Karpas-422 (cell line): ENCODE measurements around the gene DNAJA3. TPM values are rescaled to one million over a fixed set of nuclear protein-coding genes. Genes with fewer than 3 reads are reported as not detected.

Experiments
- DNase-seq: peaks from one replicate; pipeline ENCODE4 v3.0.0-alpha.2; 2015
- H2AFZ ChIP-seq: fragments of 200-600 bp; sonication (generic); 2 replicates; pipeline ENCODE4 v1.6.1; 2014; ENCODE audit warnings: antibody characterized with exemption, low read length, mixed read lengths
- H3K27ac ChIP-seq: fragments of 200-600 bp; sonication (generic); 2 replicates; pipeline ENCODE4 v1.5.1; 2014; ENCODE audit warnings: mild to moderate bottlenecking, low read length, moderate library complexity
- H3K27me3 ChIP-seq: fragments of 200-600 bp; sonication (generic); 2 replicates; pipeline ENCODE4 v1.6.1; 2014; ENCODE audit warnings: low read length, mixed read lengths
- H3K36me3 ChIP-seq: fragments of 200-600 bp; sonication (generic); 2 replicates; pipeline ENCODE4 v1.6.1; 2014; ENCODE audit warnings: low read length, mixed read lengths; ENCODE audit not compliant: insufficient read depth
- H3K4me1 ChIP-seq: fragments of 200-600 bp; sonication (generic); 2 replicates; pipeline ENCODE4 v1.6.1; 2014; ENCODE audit warnings: mild to moderate bottlenecking, low read length, mixed read lengths
- H3K4me2 ChIP-seq: fragments of 200-600 bp; sonication (generic); 2 replicates; pipeline ENCODE4 v1.6.1; 2014; ENCODE audit warnings: low read length, low read depth, mild to moderate bottlenecking; ENCODE audit not compliant: poor library complexity, severe bottlenecking
- H3K4me3 ChIP-seq: fragments of 200-600 bp; sonication (generic); 2 replicates; pipeline ENCODE4 v1.5.1; 2014; ENCODE audit warnings: mild to moderate bottlenecking, antibody characterized with exemption, low read length, mixed read lengths
- H3K79me2 ChIP-seq: fragments of 200-600 bp; sonication (generic); 2 replicates; pipeline ENCODE4 v1.6.1; 2014; ENCODE audit warnings: mild to moderate bottlenecking, low read length, mixed read lengths
- H3K9ac ChIP-seq: fragments of 200-600 bp; sonication (generic); 2 replicates; pipeline ENCODE4 v1.6.0; 2014; ENCODE audit warnings: low read length
- H3K9me2 ChIP-seq: fragments of 200-600 bp; sonication (generic), shearing (Covaris generic); replicated peaks from 2 replicates; pipeline ENCODE4 v1.6.0; 2014; ENCODE audit warnings: mild to moderate bottlenecking, low read length, moderate library complexity; ENCODE audit not compliant: insufficient read depth
- H3K9me3 ChIP-seq: fragments of 300-700, 200-600 bp; sonication (generic); 2 replicates; pipeline ENCODE4 v1.6.1; 2014; ENCODE audit warnings: low read length, mixed read lengths
- H4K20me1 ChIP-seq: fragments of 200-600 bp; sonication (generic); 2 replicates; pipeline ENCODE4 v1.6.1; 2014; ENCODE audit warnings: mild to moderate bottlenecking, antibody characterized with exemption, low read length, low read depth; ENCODE audit not compliant: insufficient read depth
- total RNA-seq: library from RNA; depleted of rRNA; stranded (reverse); fragments of >200 nt; shearing (Covaris generic); gene quantifications from 2 replicates; pipeline ENCODE4 v1.2.3, GENCODE V29; 2014; ENCODE audit warnings: low replicate concordance

The DNAJA3 gene
- total RNA-seq, 1 experiment from 2014 or later = 56.5 TPM

GRCh38 chr16:4450430-4450829 is 24.8 kb downstream of the DNAJA3 start:
- Histone ChIP-seq H3K27ac (no peak overlapping the region), H3K79me2 (no peaks in the 10 kb centered on the region), H3K9me3 (no peaks in the 10 kb centered on the region), H3K27me3 (no peaks in the 10 kb centered on the region), H2AFZ (no peak overlapping the region), H3K9ac (no peak overlapping the region), H3K4me3 (no peak overlapping the region), H3K9me2 (no peaks in the 10 kb centered on the region), H3K4me2 (no peak overlapping the region), H3K36me3 (peaks cover 16% of the 10 kb centered on the region), H4K20me1 (peaks cover 4% of the 10 kb centered on the region; the same call in 1 of the 2 replicates), H3K4me1 (no peaks in the 10 kb centered on the region)
- no peak for DNase-seq

DNA sequence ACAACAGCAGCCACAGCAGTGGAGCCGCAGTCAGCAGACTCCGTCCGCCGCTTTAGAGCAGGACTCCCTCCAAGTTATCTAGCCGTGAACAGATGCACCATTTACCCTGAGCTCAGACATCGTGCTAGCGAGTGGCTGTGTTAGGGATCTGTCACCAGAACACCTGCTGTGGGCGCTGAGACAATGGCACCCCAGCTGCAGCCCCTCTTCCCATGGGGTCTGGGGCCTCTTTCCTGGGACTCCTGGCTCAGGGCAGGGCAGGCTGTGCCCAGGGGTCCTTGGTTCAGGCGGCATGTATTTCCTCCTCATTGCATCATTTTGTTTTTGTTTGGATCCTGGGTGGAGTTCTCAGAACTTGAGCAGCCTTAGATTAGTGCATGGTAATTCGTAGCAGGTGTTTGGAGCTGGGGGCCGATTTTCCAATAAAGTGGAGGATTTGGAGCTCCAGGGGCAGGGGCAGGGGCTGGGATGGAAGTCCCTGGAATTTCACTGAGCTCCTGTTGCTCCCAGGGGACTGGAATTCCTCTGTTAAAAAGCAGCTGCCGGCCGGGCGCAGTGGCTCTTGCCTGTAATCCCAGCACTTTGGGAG is 25.4 kb downstream of the DNAJA3 start:
- H3K79me2 ChIP-seq = no peaks in the 10 kb centered on the region
- H2AFZ ChIP-seq = no peak overlapping the region
- peaks cover 16% of the 10 kb centered on the region for H3K36me3 ChIP-seq
- no peaks in the 10 kb centered on the region for H3K9me3 ChIP-seq
- H3K4me1 ChIP-seq = no peaks in the 10 kb centered on the region
- no peaks in the 10 kb centered on the region for H3K9me2 ChIP-seq
- no peak overlapping the region for H3K27ac ChIP-seq
- H4K20me1 ChIP-seq = peaks cover 4% of the 10 kb centered on the region; the same call in 1 of the 2 replicates
- H3K27me3 ChIP-seq = no peaks in the 10 kb centered on the region
- no peak overlapping the region for H3K9ac ChIP-seq
- no peak overlapping the region for H3K4me3 ChIP-seq
- DNase-seq = no peak
- H3K4me2 ChIP-seq = no peak overlapping the region

- Histone ChIP-seq H3K27ac (no peak overlapping the region), H3K9me3 (no peaks in the 10 kb centered on the region), H3K9ac (no peak overlapping the region), H3K4me1 (no peaks in the 10 kb centered on the region), H3K36me3 (peaks cover 9% of the 10 kb centered on the region), H3K4me2 (no peak overlapping the region), H3K4me3 (no peak overlapping the region), H4K20me1 (peaks cover 4% of the 10 kb centered on the region; the same call in 1 of the 2 replicates), H3K9me2 (no peaks in the 10 kb centered on the region), H3K79me2 (no peaks in the 10 kb centered on the region), H3K27me3 (no peaks in the 10 kb centered on the region), H2AFZ (no peak overlapping the region)
- DNase-seq = no peak
Observed at GRCh38 chr16:4452674-4453073, 27.0 kb downstream of the DNAJA3 start.

DNA sequence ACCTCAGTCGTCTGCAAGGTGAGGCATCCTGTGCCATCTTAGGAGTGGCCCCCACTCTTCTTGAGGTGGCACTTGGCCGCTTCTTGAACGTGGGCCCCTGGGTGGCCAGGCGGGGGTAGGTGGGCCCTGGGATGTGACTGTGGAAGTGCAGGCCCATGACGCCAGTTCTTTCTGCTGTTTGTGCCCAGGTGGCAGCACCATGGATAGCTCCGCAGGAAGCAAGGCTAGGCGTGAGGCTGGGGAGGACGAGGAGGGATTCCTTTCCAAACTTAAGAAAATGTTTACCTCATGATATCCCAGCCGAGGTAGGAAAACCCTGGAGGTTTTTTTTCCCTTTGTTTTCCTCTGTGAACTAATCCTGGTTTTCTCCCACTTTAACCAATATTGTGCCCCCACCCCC is 29.0 kb downstream of the DNAJA3 start:
- Histone ChIP-seq H3K4me1 (no peaks in the 10 kb centered on the region), H3K4me2 (no peak overlapping the region), H3K9me2 (no peaks in the 10 kb centered on the region), H3K9ac (no peak overlapping the region), H3K9me3 (no peaks in the 10 kb centered on the region), H3K79me2 (no peaks in the 10 kb centered on the region), H3K4me3 (no peak overlapping the region), H3K27me3 (no peaks in the 10 kb centered on the region), H2AFZ (no peak overlapping the region), H3K36me3 (peaks cover 12% of the 10 kb centered on the region), H3K27ac (no peak overlapping the region), H4K20me1 (peaks cover 4% of the 10 kb centered on the region; the same call in 1 of the 2 replicates)
- DNase-seq = no peak

DNA sequence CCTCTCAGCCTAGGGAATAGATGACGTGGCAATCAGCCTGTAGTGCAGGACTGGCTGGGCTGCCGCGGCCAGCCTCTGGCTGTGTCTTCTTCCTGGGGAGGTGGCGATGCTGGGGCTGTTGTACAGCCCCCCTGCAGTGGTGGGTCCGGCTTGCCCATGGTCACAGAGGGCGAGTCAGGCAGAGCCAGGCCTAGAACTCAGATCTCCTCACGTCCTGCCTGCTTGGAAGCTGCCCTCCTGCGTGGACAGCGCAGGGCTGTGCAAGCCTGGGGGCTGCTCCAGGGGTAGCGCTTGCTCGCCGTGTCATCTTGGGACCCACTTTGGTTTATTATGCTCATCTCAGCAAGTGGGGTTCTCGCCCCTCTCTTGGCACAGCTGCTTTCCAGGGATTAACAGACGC is 29.4 kb downstream of the DNAJA3 start:
- Histone ChIP-seq H3K36me3 (peaks cover 10% of the 10 kb centered on the region), H2AFZ (no peak overlapping the region), H3K4me2 (no peak overlapping the region), H3K9ac (no peak overlapping the region), H3K9me2 (no peaks in the 10 kb centered on the region), H3K9me3 (no peaks in the 10 kb centered on the region), H3K79me2 (no peaks in the 10 kb centered on the region), H3K27ac (no peak overlapping the region), H3K4me1 (no peaks in the 10 kb centered on the region), H3K4me3 (no peak overlapping the region), H4K20me1 (peaks cover 4% of the 10 kb centered on the region; the same call in 1 of the 2 replicates), H3K27me3 (no peaks in the 10 kb centered on the region)
- DNase-seq = no peak

DNA sequence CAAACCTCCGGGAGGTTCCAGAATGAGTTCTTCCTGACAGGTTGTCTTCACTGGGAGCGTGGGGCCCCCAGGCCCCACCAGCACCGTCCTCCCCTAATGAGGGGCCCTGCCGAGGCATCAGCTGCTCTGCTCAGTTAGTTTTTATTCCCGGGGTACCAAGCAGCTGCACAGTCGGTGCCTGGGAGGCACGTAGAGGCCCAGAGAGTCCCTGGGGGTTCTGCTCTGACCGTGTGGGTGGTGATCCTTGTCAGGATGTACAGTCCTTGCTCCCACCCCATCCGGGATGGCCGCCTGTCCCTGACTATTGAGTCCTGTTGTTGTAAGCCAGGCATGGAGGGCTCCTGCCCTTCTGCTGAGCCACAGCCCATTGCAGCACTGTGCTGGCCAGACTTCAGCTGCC is 30.3 kb downstream of the DNAJA3 start:
- Histone ChIP-seq H3K36me3 (peaks cover 7% of the 10 kb centered on the region), H3K9me3 (no peaks in the 10 kb centered on the region)

GRCh38 chr16:4460936-4461249 is 35.2 kb downstream of the DNAJA3 start:
- no peaks in the 10 kb centered on the region for H3K79me2 ChIP-seq
- H2AFZ ChIP-seq = no peak overlapping the region
- no peaks in the 10 kb centered on the region for H3K4me1 ChIP-seq
- no peak overlapping the region for H3K4me3 ChIP-seq
- no peaks in the 10 kb centered on the region for H3K27me3 ChIP-seq
- no peak overlapping the region for H3K27ac ChIP-seq
- no peaks in the 10 kb centered on the region for H3K9me3 ChIP-seq
- H3K9me2 ChIP-seq = no peaks in the 10 kb centered on the region
- H3K36me3 ChIP-seq = peaks cover 6% of the 10 kb centered on the region; the same call in 1 of the 2 replicates
- no peak overlapping the region for H3K9ac ChIP-seq
- no peak for DNase-seq
- no peaks in the 10 kb centered on the region for H4K20me1 ChIP-seq
- H3K4me2 ChIP-seq = no peak overlapping the region

More for the DNA sequence above, 30.3 kb downstream of the DNAJA3 start:
- no peaks in the 10 kb centered on the region for H3K9me2 ChIP-seq
- no peaks in the 10 kb centered on the region for H3K27me3 ChIP-seq
- H3K4me2 ChIP-seq = no peak overlapping the region
- no peaks in the 10 kb centered on the region for H3K4me1 ChIP-seq
- no peak overlapping the region for H3K9ac ChIP-seq
- H2AFZ ChIP-seq = no peak overlapping the region
- H3K4me3 ChIP-seq = no peak overlapping the region
- H4K20me1 ChIP-seq = peaks cover 4% of the 10 kb centered on the region; the same call in 1 of the 2 replicates
- DNase-seq = no peak
- no peaks in the 10 kb centered on the region for H3K79me2 ChIP-seq
- H3K27ac ChIP-seq = no peak overlapping the region

- no peak overlapping the region for H2AFZ ChIP-seq
- no peak overlapping the region for H3K4me2 ChIP-seq
- H4K20me1 ChIP-seq = no peaks in the 10 kb centered on the region
- no peak overlapping the region for H3K9ac ChIP-seq
- no peaks in the 10 kb centered on the region for H3K9me3 ChIP-seq
- no peak overlapping the region for H3K4me3 ChIP-seq
- H3K36me3 ChIP-seq = peaks cover 10% of the 10 kb centered on the region
- no peaks in the 10 kb centered on the region for H3K27me3 ChIP-seq
- H3K9me2 ChIP-seq = no peaks in the 10 kb centered on the region
- H3K27ac ChIP-seq = no peak overlapping the region
- peak; percentile 71 for DNase-seq
- no peaks in the 10 kb centered on the region for H3K4me1 ChIP-seq
- no peaks in the 10 kb centered on the region for H3K79me2 ChIP-seq
Observed at GRCh38 chr16:4461250-4462085, 35.8 kb downstream of the DNAJA3 start.
